Right atrium auricular region (tissue), 2 donors: Measurements from ENCODE around the gene AQP12B. TPM values are rescaled to one million over a fixed set of nuclear protein-coding genes. Genes with fewer than 3 reads are reported as not detected.

Experiments
- DNase-seq: peaks from one replicate; pipeline ENCODE4 v3.0.0-alpha.2; 2019; ENCODE audit warnings: low spot score
- H3K27ac ChIP-seq, 2 donors: fragments of 200-600 bp; sonication (generic); 1 replicate in 1 of 2; 2 replicates in 1 of 2; pipeline ENCODE4 v1.5.1; 2016 to 2019
- H3K27me3 ChIP-seq, 2 donors: fragments of 200-600 bp; sonication (generic); one replicate each; pipeline versions ENCODE4 v1.5.1 to v1.6.0; 2017 to 2019
- H3K36me3 ChIP-seq: fragments of 200-600 bp; sonication (generic); one replicate; pipeline ENCODE4 v1.5.1; 2016
- H3K4me1 ChIP-seq, 2 donors: fragments of 200-600 bp; sonication (generic); one replicate each; pipeline versions ENCODE4 v1.5.1 to v1.6.0; 2017 to 2019
- H3K4me3 ChIP-seq, 2 donors: fragments of 200-600 bp; sonication (generic); 1 replicate in 1 of 2; 2 replicates in 1 of 2; pipeline ENCODE4 v1.5.1; 2017 to 2019; ENCODE audit warnings: mild to moderate bottlenecking in 1 of 2, moderate library complexity in 1 of 2
- H3K9me3 ChIP-seq, 2 donors: fragments of 200-600 bp; sonication (generic); one replicate each; pipeline ENCODE4 v1.5.1; 2019
- total RNA-seq, 2 donors: library from RNA; depleted of rRNA; stranded (reverse); fragments of >200 nt; gene quantifications; one replicate each; pipeline ENCODE4 v1.1.0, GENCODE V29; 2016
- TF ChIP-seq, protein P1 (sequence below), 2 donors: fragments of 200-600 bp; sonication (generic); IDR thresholded peaks; one replicate each; pipeline ENCODE4 v1.5.1; 2019; ENCODE audit warnings: antibody characterized with exemption in 2 of 2

AQP12B gene
- total RNA-seq, 2 donors from 2014 or later, result not detected

- Histone ChIP-seq H3K27me3 (no peaks in the 10 kb centered on the region), H3K4me3 (no peak overlapping the region), H3K27ac (no peak overlapping the region), H3K36me3 (no peaks in the 10 kb centered on the region), H3K9me3 (no peaks in the 10 kb centered on the region), H3K4me1 (no peaks in the 10 kb centered on the region)
- no peak for DNase-seq
- TF ChIP-seq, protein P1, sequence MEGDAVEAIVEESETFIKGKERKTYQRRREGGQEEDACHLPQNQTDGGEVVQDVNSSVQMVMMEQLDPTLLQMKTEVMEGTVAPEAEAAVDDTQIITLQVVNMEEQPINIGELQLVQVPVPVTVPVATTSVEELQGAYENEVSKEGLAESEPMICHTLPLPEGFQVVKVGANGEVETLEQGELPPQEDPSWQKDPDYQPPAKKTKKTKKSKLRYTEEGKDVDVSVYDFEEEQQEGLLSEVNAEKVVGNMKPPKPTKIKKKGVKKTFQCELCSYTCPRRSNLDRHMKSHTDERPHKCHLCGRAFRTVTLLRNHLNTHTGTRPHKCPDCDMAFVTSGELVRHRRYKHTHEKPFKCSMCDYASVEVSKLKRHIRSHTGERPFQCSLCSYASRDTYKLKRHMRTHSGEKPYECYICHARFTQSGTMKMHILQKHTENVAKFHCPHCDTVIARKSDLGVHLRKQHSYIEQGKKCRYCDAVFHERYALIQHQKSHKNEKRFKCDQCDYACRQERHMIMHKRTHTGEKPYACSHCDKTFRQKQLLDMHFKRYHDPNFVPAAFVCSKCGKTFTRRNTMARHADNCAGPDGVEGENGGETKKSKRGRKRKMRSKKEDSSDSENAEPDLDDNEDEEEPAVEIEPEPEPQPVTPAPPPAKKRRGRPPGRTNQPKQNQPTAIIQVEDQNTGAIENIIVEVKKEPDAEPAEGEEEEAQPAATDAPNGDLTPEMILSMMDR (IDR thresholded peaks at IDR 0.05), result no peak
These were observed 41.2 kb upstream of the AQP12B start for GRCh38 chr2:240723851-240724250.

DNA sequence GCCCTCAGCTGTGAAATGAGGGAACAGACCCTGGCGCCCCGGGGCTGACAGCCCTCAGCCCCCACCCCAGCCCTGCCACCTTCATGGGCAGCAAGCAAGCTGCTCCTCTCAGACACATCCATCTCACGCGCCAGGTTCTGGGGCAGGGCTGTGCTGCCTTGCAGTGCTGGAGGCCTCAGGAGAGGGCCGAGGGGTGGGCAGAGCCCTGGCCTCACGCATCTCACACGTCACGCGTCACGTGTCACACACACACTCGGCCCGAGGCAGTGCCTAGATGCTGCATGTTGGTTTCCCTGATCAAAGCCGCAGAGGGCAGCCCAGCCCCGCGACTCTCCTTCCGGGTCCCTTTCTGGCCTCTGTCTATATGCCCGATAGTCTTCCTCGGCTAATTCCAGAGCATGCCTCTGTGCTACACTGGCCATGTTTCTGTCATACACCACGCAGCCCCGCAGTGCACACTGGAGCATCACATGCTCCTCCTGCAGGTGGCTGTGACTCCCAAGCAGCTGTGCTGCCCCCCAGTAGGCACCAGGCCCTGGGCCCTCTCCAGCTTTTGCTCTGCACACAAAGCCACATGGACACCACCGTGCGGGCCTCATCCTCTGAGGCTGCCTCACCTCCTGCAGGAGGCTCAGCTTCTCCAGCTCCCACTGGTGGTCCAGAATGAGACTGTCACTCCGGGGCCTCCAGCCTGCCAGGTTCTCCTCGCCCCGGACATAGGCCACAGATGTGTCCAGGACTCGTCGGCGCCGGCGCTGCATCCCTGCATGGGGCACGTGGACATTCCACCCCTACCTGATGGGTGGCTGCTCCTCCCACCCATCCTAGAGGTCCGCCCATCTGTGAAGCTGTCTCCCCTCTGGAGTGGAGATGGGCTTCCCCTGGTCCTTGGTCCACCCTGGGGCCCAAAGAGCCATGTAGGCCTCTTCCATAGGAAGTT lies 40.4 kb upstream of the AQP12B start:
- Histone ChIP-seq H3K27me3 (no peaks in the 10 kb centered on the region), H3K4me3 (no peak overlapping the region), H3K36me3 (no peaks in the 10 kb centered on the region), H3K4me1 (no peaks in the 10 kb centered on the region), H3K27ac (no peak overlapping the region), H3K9me3 (no peaks in the 10 kb centered on the region)
- TF ChIP-seq, protein P1 (IDR thresholded peaks at IDR 0.05), result no peak
- no peak for DNase-seq

DNA sequence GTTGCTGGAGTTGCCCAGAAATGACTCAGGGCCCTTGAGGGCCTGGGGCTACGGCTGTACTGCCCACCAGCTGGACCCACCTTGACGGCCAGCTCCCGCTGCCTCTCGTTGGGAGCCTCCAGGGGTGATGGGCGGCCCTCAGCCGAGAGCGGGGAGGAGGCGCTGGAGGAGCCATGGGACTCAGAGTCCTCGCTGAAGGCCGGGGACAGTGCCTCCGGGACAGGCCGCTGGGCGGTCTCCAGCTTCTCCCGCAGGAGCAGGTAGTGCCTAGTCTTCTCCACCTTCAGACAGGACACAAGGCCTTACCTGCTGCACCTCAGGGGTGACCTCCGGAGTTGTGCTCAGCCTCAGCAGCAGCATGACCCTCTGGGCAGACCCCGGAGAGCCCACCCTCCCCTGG lies 39.7 kb upstream of the AQP12B start:
- DNase-seq, result no peak
- TF ChIP-seq, protein P1 (IDR thresholded peaks at IDR 0.05), result no peak
- no peaks in the 10 kb centered on the region for H3K27me3 ChIP-seq
- H3K4me1 ChIP-seq, result no peaks in the 10 kb centered on the region
- no peaks in the 10 kb centered on the region for H3K9me3 ChIP-seq
- no peak overlapping the region for H3K4me3 ChIP-seq
- H3K36me3 ChIP-seq, result no peaks in the 10 kb centered on the region
- H3K27ac ChIP-seq, result no peak overlapping the region

GRCh38 chr2:240721596-240722180 lies 39.0 kb upstream of the AQP12B start:
- no peaks in the 10 kb centered on the region for H3K27me3 ChIP-seq
- H3K4me1 ChIP-seq, result no peaks in the 10 kb centered on the region
- H3K4me3 ChIP-seq, result no peak overlapping the region
- no peak overlapping the region for H3K27ac ChIP-seq
- no peak for DNase-seq
- no peaks in the 10 kb centered on the region for H3K36me3 ChIP-seq
- TF ChIP-seq, protein P1 (IDR thresholded peaks at IDR 0.05), result no peak
- H3K9me3 ChIP-seq, result no peaks in the 10 kb centered on the region

GRCh38 chr2:240720686-240721595 lies 38.3 kb upstream of the AQP12B start:
- no peaks in the 10 kb centered on the region for H3K9me3 ChIP-seq
- TF ChIP-seq, protein P1 (IDR thresholded peaks at IDR 0.05), result no peak
- H3K27me3 ChIP-seq, result no peaks in the 10 kb centered on the region
- no peaks in the 10 kb centered on the region for H3K4me1 ChIP-seq
- H3K36me3 ChIP-seq, result no peaks in the 10 kb centered on the region
- H3K27ac ChIP-seq, result no peak overlapping the region
- H3K4me3 ChIP-seq, result no peak overlapping the region
- no peak for DNase-seq
